GM18867 (cell line): ENCODE results near the gene C16orf82.

ENCODE experiments used
- ATAC-seq: cut with Tn5 transposase; IDR thresholded peaks from one replicate; pipeline ENCODE4 v1.9.1; 2021; ENCODE audit warnings: mild to moderate bottlenecking, moderate library complexity; ENCODE audit not compliant: unreplicated experiment

C16orf82 gene

DNA sequence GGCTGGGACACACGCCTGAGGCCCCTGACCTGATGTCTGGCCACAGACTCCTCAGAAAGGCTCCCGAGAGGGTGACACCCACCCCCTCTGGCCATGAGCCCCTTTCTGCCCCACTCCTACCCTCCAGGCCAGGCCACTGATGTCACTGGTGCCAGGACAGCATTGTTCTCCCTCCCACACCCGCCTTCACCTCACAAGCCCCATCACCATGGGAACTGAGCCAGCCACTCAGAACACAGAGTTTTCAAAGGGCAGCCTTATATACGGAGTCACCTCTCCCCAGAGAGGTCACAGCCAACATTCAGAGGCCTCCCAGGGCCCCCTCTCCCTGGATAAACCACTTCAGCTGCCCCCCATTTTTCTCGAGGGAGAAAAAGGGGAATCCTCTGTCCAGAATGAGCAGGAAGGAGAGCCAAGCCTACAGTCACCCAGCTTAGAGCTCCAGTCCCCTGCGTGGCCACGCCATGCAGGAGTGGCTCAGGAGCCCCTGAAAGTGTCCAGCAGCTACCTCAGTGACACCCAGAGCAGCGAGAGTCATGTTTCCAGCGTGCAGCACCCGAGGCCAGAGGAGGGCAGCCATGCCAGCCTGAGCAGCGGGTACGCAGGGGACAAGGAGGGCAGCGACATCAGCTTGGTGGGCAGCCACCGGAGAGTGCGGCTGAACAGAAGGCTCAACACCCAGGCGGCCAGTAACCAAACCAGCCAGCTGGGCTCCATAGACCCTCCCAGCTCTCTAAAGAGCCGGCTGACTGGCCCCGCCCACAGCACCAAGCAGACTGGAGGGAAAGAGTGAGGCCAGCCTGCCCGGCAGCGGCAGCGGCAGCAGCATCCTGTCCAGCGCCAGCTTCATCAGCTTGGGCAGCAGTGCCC, at the start of gene C16orf82:
Gene C16orf82 (plus strand): TSS at position 260 of the 870 bp plus-strand sequence.
- ATAC-seq, result no peak

DNA sequence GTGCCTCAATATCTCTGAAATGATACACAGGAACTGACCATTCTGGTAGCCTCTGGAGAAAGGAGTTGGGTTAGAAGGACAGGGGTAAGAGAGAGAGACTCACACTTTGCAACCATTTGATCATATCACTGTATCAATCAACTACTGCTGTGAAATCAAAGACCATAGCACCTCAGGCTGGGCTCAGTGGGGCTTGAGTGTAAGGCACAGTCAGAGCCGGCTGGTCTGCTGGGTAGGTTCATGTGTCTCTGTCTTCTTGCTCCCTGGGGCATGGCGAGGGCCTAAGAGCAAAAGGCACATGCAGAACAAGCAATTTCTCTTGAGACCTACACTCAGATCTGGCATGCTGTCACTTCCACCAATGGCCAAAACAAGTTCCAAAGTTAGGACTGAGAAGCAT, 46.7 kb upstream of the C16orf82 start:
- ATAC-seq, result no peak

DNA sequence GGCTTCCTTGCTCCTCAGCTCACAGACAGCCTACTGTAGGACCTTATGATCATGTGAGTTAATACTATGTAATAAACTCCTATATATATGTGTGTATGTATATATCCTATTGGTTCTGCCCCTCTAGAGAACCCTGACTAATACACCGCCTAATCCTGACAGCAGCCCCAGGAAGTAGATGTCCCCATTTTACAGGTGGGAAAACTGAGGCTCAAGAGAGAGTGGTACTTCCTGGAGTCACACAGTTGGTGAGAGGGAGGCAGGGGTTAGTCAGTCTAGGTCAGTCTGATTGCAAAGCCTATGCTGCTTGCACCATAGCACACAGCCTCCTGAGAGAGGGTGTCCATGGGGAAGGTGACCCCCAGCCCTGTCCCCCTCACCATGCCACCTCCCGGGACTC, 42.7 kb upstream of the C16orf82 start:
- no peak for ATAC-seq

DNA sequence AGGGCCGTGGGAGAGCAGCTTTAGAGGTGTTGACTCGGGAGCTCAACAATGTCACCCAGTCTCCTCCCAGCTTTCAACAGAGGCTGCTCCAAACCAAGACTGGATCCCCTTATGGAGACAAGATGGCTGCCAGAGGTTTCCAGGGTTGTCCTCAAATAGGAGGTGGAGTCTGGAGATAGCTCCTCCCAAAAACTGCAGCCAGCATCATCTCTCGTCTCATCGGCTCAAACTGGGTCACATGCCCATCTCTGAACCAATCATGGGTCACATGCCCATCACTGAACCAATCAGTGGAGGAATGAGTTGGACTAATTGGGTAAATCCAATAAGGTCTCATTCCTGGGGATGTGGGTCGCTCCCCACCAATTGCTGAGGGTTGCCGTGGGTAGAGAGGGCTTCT, 41.1 kb upstream of the C16orf82 start:
- no peak for ATAC-seq

DNA sequence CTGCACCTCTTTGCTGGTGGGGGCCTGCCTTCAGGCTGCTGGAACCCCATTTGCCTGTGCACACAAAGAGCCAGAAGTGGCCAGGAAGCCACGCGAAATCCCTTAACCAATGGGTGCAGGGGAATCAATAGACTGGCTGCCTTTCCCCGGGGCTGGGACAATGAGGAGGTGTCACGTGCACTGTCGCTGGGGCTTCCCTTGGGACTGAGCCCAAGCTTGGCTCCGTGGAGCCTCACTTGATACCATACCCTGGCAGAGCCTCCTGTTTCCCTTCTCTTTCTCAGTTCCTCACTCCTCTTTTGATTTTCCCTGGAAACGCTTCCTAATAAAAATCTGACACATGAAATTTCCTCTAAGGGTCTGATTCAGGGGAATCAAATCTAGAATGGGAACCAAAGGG, 38.8 kb upstream of the C16orf82 start:
- no peak for ATAC-seq

- ATAC-seq, result no peak
Observed at GRCh38 chr16:27028591-27029110, 38.1 kb upstream of the C16orf82 start.

- no peak for ATAC-seq
Observed at GRCh38 chr16:27029525-27029924, 37.2 kb upstream of the C16orf82 start.

- ATAC-seq, result no peak
Observed at GRCh38 chr16:27033281-27033979, 33.3 kb upstream of the C16orf82 start.

GRCh38 chr16:27040732-27041131, 26.0 kb upstream of the C16orf82 start:
- ATAC-seq, result no peak

DNA sequence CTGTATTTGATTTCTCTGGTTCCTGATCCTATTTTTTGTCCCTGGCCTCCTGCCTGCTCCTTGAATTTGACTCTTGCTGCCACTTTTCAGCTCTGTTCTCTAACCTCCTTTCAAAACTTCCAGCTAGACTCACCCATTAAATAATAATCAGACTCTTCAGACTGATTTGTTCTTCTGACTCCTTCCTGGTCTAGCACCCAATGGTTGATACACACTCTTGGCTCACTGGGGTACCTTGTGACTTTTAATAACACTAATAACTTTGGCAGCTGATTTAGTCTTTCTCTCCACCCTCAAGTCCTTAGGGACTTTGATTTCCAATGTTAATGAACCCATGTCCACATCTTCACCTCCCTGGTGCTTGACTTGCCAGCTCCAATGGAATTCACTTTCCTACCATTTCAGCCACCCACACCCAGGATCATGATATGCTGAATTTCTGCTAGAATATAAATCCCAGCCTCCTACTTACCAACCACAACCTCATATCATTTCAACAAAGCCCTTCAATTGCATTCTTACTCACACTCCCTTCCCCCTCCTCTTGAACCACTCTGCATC, 19.7 kb upstream of the C16orf82 start:
- no peak for ATAC-seq

DNA sequence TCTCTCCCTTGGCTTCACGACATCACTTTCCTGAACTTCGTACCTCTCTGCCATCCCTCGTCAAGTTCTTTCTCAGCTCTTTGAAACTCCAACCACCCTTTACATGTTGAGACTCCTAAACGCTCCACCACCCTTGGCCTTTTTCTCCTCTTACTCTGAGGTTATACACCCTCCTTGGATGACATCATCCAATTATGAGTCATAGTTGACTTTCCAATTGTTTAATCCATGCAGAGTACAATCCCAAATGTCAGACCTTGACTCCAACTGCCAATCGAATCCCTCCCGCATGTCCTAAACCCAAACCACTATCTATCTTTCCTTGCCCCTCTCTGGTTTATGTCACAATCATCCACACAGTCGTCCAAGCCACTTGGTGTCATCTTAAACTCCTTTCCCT, 18.4 kb upstream of the C16orf82 start:
- ATAC-seq, result no peak

GRCh38 chr16:27049117-27049516, 17.6 kb upstream of the C16orf82 start:
- ATAC-seq, result no peak

GRCh38 chr16:27052007-27052406, 14.7 kb upstream of the C16orf82 start:
- ATAC-seq, result no peak

GRCh38 chr16:27053996-27054395, 12.7 kb upstream of the C16orf82 start:
- no peak for ATAC-seq

DNA sequence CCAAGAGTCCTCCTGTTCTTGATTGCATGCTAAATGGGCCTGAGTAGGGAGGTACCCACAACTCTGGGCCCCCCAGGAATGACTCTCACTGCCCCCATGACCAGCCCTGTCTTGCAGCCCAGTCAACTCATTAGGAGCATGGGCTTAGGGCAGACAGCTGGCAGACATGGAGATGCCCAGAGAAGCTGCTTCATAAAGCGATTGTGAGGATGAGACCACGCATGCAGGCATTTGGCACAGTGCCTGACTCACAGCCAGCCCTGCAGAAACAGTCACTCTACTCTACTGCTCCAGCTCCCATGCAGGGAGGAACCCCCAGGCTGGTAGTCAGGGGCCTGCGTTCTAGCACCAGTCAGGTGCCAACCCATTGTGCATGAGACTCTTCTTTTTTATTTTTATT, 8.4 kb upstream of the C16orf82 start:
- ATAC-seq, result no peak

DNA sequence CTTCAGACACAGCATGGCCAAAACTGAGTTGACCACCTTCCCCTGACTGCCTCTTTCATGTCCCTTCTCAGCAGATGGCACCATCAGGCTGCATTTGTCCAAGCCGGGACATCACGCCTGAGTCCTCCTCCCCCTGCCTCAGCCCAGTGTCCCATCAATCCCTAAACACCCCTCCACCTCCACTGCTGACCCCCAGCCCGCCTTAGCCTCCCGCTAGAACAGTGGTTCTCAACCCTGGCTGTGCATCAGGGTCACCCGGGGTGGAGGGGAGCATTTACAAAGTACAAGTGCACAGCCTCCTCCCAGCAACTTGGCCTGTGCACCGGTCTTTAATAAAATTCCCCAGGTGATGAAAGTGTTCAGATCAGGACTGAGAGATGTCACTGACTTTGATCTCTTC, 4.0 kb downstream of the C16orf82 start:
- ATAC-seq, result no peak

DNA sequence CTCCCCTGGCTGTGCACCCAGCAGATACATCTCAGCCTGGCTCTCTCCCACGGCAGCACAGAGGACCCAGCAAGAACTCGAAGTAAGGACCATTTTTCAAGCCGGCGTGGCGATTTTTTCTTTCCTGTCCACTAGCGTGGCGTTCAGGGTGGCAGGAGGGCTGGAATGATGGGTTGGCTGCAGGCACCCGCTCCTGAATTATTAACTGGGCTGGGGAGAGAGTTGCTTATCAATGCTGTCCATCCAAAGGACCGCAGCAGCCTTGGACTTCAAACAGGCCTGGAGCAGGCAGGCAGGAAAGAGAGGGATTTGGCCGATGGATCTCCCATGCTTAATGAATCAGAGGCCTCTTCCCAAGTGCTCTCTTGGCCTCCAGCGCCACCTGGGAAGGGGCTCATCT, 7.0 kb downstream of the C16orf82 start:
- no peak for ATAC-seq

DNA sequence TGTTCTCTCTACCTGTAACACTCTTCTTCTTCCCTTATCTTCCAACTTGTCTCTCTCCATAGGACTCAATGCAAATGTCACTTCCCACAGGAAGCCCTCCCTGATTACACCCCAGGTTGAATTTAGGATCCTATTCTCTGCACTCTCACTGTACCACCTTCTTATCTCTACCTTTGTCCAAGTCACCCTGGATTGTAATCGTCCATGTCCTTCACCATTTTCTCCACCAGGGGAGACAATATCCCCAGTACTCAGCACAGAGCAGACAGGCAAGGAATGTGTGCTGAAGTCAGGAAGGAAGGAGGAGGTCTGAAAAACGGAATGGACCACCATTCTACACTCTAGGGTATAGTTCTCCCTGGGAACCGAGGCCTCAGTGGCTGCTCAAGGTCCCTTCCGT, 14.2 kb downstream of the C16orf82 start:
- ATAC-seq, result no peak

- no peak for ATAC-seq
Observed at GRCh38 chr16:27083861-27084261, 17.1 kb downstream of the C16orf82 start.

- ATAC-seq, result no peak
Observed at GRCh38 chr16:27084307-27085028, 17.7 kb downstream of the C16orf82 start.

- ATAC-seq, result no peak
Observed at GRCh38 chr16:27085182-27085581, 18.5 kb downstream of the C16orf82 start.
